Spleen (tissue), 13 donors: ENCODE data around the gene VDAC2. TPM values are rescaled to one million over a fixed set of nuclear protein-coding genes. Genes with fewer than 3 reads are reported as not detected.
A peak's percentile ranks its signal among the peaks of the same experiment; 100 is the strongest.

ENCODE experiments used
- DNase-seq: peaks from one replicate; pipeline ENCODE4 v3.0.0-alpha.2; 2020
- H3K27ac ChIP-seq, 8 donors: fragments of 200-600 bp; sonication (generic) in 7 of 8; 1 replicate in 4 of 8; 2 replicates in 4 of 8; pipeline versions ENCODE4 v1.5.0 to v1.8.0; 2016 to 2021; ENCODE audit warnings: inconsistent platforms in 4 of 8, mild to moderate bottlenecking in 4 of 8, moderate library complexity in 1 of 8
- H3K27me3 ChIP-seq, 7 donors: fragments of 200-600 bp; sonication (generic) in 6 of 7; replicated peaks in 1 of 7; 1 replicate in 4 of 7; 2 replicates in 3 of 7; pipeline versions ENCODE4 v1.5.0 to v1.8.0; 2016 to 2021; ENCODE audit warnings: inconsistent platforms in 3 of 7, mild to moderate bottlenecking in 1 of 7
- H3K36me3 ChIP-seq, 6 donors: fragments of 200-600 bp; sonication (generic) in 5 of 6; 1 replicate in 4 of 6; 2 replicates in 2 of 6; pipeline versions ENCODE4 v1.5.0 to v1.8.0; 2016 to 2021; ENCODE audit warnings: inconsistent platforms in 2 of 6
- H3K4me1 ChIP-seq, 6 donors: fragments of 200-600 bp; sonication (generic) in 5 of 6; 1 replicate in 3 of 6; 2 replicates in 3 of 6; pipeline versions ENCODE4 v1.5.0 to v1.8.0; 2016 to 2021; ENCODE audit warnings: inconsistent platforms in 3 of 6
- H3K4me3 ChIP-seq, 8 donors: fragments of 200-600 bp; sonication (generic) in 7 of 8; 1 replicate in 4 of 8; 2 replicates in 4 of 8; pipeline versions ENCODE4 v1.5.0 to v1.8.0; 2016 to 2021; ENCODE audit warnings: inconsistent platforms in 4 of 8, mild to moderate bottlenecking in 4 of 8, moderate library complexity in 2 of 8
- H3K9me3 ChIP-seq, 8 donors: fragments of 200-600 bp; sonication (generic) in 7 of 8; 1 replicate in 4 of 8; 2 replicates in 4 of 8; pipeline versions ENCODE4 v1.5.0 to v1.8.0; 2016 to 2021; ENCODE audit warnings: inconsistent platforms in 4 of 8
- POLR2A ChIP-seq, 3 donors: fragments of 450-650 bp; IDR thresholded peaks; one replicate each; pipeline ENCODE4 v1.5.1; 2017; ENCODE audit warnings: antibody characterized with exemption in 3 of 3, mild to moderate bottlenecking in 1 of 3
- POLR2AphosphoS5 ChIP-seq, 3 donors: sonication (generic); formaldehyde crosslinking; IDR thresholded peaks; one replicate each; pipeline ENCODE4 v1.5.1; 2017; ENCODE audit warnings: antibody characterized with exemption in 3 of 3
- WGBS, 5 donors: extraction: QIAGEN DNeasy Blood & Tissue Kit in 3 of 5; methylation state at CpG; one replicate each; pipeline versions ENCODE4 v1.1.5 to v1.1.7; 2013 to 2018; 5-methylcytosine and 5-hydroxymethylcytosine counted together
- intact Hi-C: fragments of 100-400 bp; cut with DNase I; formaldehyde crosslinking; loops from one replicate; pipeline ENCODE4 v1.15.0; 2023; ENCODE audit warnings: low total_unique reads
- long read RNA-seq, 2 donors: transcript quantifications; one replicate each; lab custom pipeline, GENCODE V29; 2026
- polyA plus RNA-seq, 3 donors: library from polyadenylated mRNA; stranded (reverse); fragments of 200-250 nt; gene quantifications; one replicate each; pipeline ENCODE4 v1.2.1, GENCODE V29; 2013
- total RNA-seq, 7 donors: library from RNA; depleted of rRNA in 3 of 7; stranded (reverse); fragments of >200 nt in 3 of 7; fragmentation: NEBNext Ultra II Directional in 4 of 7; extraction: Animal tissue kit (Norgen Biotek cat#: 25700) in 4 of 7; gene quantifications; one replicate each; pipeline versions ENCODE4 v1.1.0 to v1.2.1, GENCODE V29; 2016 to 2021
- TF ChIP-seq, protein P1 (sequence below), 11 experiments: fragments of 200-600 bp in 7 of 11; fragments of 450-650 bp in 4 of 11; sonication (generic) in 4 of 11; IDR thresholded peaks in 8 of 11; conservative IDR thresholded peaks in 3 of 11; 1 replicate in 7 of 11; 2 replicates in 4 of 11; pipeline versions ENCODE4 v1.4.0 to v1.8.0; 2016 to 2021; ENCODE audit warnings: antibody characterized with exemption in 11 of 11, inconsistent platforms in 4 of 11, mild to moderate bottlenecking in 1 of 11
- donor health status: healthy with polysubstance abuse.
- donor health status: DM: no; HTN: no; CAD: no; lungs with moderate emphysema.
- donor health status: DM: no; HTN: no; CAD: no.
- donor health status: Bipolar disorder and iron deficiency.
- donor health status: healthy.
- donor health status: DM: no; HTN: no; CAD: no.
- donor health status: DM: yes; HTN: yes; CAD: no.

The VDAC2 gene, protein sequence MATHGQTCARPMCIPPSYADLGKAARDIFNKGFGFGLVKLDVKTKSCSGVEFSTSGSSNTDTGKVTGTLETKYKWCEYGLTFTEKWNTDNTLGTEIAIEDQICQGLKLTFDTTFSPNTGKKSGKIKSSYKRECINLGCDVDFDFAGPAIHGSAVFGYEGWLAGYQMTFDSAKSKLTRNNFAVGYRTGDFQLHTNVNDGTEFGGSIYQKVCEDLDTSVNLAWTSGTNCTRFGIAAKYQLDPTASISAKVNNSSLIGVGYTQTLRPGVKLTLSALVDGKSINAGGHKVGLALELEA
- total RNA-seq (100 to 1,000 TPM in 3 of 7 donors, 10 to 100 TPM in 4; 67.8 to 108 (median 94.4) TPM), polyA plus RNA-seq (10 to 100 TPM; 62.0 to 81.9 (median 78.7) TPM)
- long read RNA-seq, donor 1, transcript VDAC2-203 (10 exons, 1,557 nt) = major isoform, 64 of 76 reads
- long read RNA-seq, donor 1, partial matches to known transcripts = 10 of 76 reads
- long read RNA-seq, donor 1, other reads (novel, unspliced or antisense) = 0 of 76 reads
- long read RNA-seq, donor 2, transcript VDAC2-203 (10 exons, 1,557 nt) = major isoform, 56 of 69 reads
- long read RNA-seq, donor 2, partial matches to known transcripts = 12 of 69 reads
- long read RNA-seq, donor 2, other reads (novel, unspliced or antisense) = 0 of 69 reads

DNA sequence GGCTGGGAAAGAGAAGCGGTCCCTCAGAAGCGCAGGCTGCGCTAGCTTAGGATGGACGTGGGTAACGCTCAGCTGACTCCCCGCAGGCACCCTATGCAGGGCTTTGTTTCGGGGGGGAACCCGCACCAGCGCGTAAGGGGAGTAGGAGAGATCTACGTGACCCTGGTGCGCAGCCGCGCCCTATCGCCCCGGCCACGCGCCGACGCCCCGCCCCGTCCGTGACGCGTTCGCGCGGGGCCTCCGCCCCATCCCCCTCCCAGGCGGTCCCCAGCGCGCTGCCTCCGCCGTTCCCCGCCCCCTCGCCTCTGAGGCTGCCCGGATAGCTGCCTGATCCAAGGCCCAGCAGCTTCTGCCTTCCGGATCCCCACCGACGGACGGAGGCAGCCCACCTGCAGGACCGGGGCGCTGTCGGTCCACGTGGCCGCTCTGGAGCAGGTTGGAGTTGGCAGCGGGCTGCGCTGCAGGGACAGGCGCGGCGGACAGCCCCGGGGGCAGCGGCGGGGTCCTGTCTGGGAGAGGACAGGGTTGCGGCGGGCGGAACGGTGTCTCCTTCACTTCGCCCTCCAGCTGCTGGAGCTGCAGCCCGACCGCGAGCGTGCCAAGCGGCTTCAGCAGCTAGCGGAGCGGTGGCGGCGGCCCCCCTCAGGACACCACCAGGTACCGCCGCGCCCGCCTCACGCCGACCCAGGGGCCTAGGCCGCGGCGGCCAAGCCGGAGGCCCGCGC lies at the start of gene VDAC2:
Gene VDAC2 (plus strand): TSS at position 515 of the 725 bp plus-strand sequence. CDS start 363 bp downstream, outside the sequence.
- peak within 1 kb of the TSS; percentile 93 to 99 (median 96) for H3K4me3 ChIP-seq
- peak within 1 kb of the TSS; percentile 95 to 100 (median 98) for H3K27ac ChIP-seq
- H3K36me3 ChIP-seq = peaks cover 0 to 35% (median 30%) of the 10 kb centered on the region in 6 donors
- peak; percentile 98 for DNase-seq
- 0 to 1% (median 0%) methylated on average over 30 to 80 of the region's 80 CpGs for WGBS, 5 donors
- TF ChIP-seq, protein P1, sequence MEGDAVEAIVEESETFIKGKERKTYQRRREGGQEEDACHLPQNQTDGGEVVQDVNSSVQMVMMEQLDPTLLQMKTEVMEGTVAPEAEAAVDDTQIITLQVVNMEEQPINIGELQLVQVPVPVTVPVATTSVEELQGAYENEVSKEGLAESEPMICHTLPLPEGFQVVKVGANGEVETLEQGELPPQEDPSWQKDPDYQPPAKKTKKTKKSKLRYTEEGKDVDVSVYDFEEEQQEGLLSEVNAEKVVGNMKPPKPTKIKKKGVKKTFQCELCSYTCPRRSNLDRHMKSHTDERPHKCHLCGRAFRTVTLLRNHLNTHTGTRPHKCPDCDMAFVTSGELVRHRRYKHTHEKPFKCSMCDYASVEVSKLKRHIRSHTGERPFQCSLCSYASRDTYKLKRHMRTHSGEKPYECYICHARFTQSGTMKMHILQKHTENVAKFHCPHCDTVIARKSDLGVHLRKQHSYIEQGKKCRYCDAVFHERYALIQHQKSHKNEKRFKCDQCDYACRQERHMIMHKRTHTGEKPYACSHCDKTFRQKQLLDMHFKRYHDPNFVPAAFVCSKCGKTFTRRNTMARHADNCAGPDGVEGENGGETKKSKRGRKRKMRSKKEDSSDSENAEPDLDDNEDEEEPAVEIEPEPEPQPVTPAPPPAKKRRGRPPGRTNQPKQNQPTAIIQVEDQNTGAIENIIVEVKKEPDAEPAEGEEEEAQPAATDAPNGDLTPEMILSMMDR (IDR thresholded peaks at IDR 0.05 in 8 of 11, conservative IDR thresholded peaks at IDR 0.05 in 3 of 11) = peak in 1 of 11 experiments; percentile 19
- TF ChIP-seq POLR2AphosphoS5 (IDR thresholded peaks at IDR 0.05) (peak; percentile 89 to 96 (median 90)), POLR2A (IDR thresholded peaks at IDR 0.05) (peak; percentile 13 to 96 (median 54))
- peaks cover 21 to 54% (median 38%) of the 10 kb centered on the region in 6 donors for H3K4me1 ChIP-seq
- no peaks in the 10 kb centered on the region for H3K9me3 ChIP-seq
- intact Hi-C loops = no loop called here
- H3K27me3 ChIP-seq = no peaks in the 10 kb centered on the region

DNA sequence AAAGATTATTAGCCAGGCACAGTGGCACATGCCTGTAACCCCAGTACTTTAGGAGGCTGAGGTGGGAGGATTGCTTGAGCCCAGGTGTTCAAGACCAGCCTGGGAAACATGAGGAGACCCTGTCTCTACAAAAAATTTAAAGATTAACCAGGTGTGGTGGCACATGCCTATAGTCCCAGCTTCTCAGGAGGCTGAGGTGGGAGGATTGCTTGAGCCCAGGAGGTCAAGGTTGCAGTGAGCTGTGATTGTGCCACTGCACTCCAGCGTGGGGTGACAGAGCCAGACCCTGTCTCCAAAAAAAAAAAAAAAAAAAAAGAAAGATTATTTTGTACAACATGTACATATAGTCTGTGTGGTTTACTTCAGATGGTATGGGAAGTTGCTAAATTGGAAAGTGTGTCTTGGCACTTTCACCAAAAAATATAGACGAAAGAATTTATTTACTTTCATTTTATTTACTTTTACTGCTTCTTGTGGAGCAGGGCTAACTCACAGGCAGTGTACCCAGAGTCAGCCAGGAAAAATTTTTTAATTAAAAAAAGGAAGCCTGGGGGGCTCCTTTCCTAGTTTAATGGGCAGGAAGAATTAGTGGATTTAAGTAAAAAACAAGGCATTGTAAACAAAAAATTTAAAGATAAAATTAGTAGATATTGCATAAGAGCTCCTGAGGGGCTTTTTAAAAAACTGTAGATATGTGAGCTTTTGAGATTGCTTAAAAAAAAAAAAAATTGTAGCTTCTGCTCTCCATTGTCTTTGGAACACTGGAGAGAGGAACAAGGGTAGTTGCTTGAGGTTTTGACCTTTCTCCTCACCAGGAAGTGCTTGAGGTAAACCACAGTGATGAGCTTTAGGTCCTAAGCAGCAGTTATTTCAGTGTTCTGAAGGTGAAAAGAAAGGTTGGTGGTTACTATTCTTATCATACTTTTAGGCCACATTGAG lies 44.6 kb upstream of the VDAC2 start:
- intact Hi-C loops = no loop called here
- Histone ChIP-seq H3K9me3 (no peaks in the 10 kb centered on the region), H3K27me3 (no peaks in the 10 kb centered on the region), H3K27ac (peak overlapping the region in 7 of 8 donors; percentile 30 to 74 (median 49)), H3K36me3 (peaks cover 0 to 71% (median 19%) of the 10 kb centered on the region in 6 donors), H3K4me3 (no peak overlapping the region), H3K4me1 (peaks cover 13 to 56% (median 31%) of the 10 kb centered on the region in 6 donors)
- no peak for TF ChIP-seq POLR2A (IDR thresholded peaks at IDR 0.05)
- no peak for TF ChIP-seq POLR2AphosphoS5 (IDR thresholded peaks at IDR 0.05)
- TF ChIP-seq, protein P1 (IDR thresholded peaks at IDR 0.05 in 8 of 11, conservative IDR thresholded peaks at IDR 0.05 in 3 of 11) = no peak
- WGBS, 5 donors = 40 to 67% (median 46%) methylated on average over 2 of the region's 2 CpGs
- no peak for DNase-seq

DNA sequence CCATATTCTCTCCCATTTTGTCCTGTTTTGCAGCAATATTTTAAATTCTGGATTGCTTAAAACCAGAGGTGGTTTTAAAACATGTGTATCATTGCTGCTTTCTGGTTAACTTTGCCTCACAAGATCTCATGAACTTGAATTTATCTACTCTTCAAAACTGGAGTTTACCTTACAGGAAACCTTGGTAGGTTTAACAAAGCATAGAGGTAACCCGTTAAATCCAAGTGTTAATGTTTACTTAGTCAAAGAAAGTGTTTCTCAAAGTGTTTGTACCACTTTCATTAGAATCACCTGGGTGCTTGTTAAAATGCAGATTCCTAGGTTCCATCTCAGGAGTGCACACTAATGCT lies 44.0 kb upstream of the VDAC2 start:
- Histone ChIP-seq H3K27ac (peak overlapping the region; percentile 14 to 74 (median 46)), H3K27me3 (no peaks in the 10 kb centered on the region), H3K4me1 (peaks cover 13 to 49% (median 30%) of the 10 kb centered on the region in 6 donors), H3K36me3 (peaks cover 0 to 75% (median 23%) of the 10 kb centered on the region in 6 donors), H3K9me3 (no peaks in the 10 kb centered on the region), H3K4me3 (no peak overlapping the region)
- 41 to 54% (median 46%) methylated on average over 1 of the region's 1 CpG for WGBS, 5 donors
- no peak for DNase-seq
- TF ChIP-seq, protein P1 (IDR thresholded peaks at IDR 0.05 in 8 of 11, conservative IDR thresholded peaks at IDR 0.05 in 3 of 11) = no peak
- TF ChIP-seq POLR2A (IDR thresholded peaks at IDR 0.05) (no peak), POLR2AphosphoS5 (IDR thresholded peaks at IDR 0.05) (no peak)
- intact Hi-C loops = no loop called here
